Myocyte (in vitro differentiated cells): Measurements from ENCODE around the gene XPR1. TPM values are rescaled to one million over a fixed set of nuclear protein-coding genes. Genes with fewer than 3 reads are reported as not detected.
"Not testable (repeated sequence)": the region's sequence is repeated elsewhere in the genome, so short reads cannot be mapped to it uniquely, and the experiment has no call there.

Source experiments
- DNase-seq: peaks from one replicate; pipeline ENCODE4 v3.0.0-alpha.2; 2012; ENCODE audit warnings: low read depth
- total RNA-seq: library from RNA; depleted of rRNA; stranded (reverse); fragments of >200 nt; gene quantifications from 2 replicates; pipeline ENCODE4 v1.2.3, GENCODE V29; 2014

The XPR1 gene
- total RNA-seq, 1 donor from 2014 or later = 25.3 TPM

DNA sequence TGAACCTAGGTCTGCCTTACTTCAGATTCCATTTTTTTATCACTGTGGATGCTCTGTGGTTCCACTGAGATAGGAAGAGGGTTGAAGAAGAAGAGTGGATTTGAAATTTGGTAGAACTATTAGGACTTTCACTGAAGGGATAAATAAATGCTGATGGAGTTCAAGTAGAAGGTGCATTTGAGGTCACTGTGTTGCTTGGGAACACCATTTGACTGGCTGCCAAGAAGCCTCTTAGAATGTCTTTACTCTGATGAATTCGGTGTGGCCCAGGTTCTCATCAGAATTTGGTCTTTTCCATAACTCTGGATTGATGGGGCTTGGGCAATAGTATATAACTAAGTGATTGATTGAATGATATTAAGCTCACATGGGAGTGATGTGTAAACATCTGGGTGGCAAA is 11.9 kb downstream of the XPR1 start:
- peak; percentile 40 for DNase-seq

DNA sequence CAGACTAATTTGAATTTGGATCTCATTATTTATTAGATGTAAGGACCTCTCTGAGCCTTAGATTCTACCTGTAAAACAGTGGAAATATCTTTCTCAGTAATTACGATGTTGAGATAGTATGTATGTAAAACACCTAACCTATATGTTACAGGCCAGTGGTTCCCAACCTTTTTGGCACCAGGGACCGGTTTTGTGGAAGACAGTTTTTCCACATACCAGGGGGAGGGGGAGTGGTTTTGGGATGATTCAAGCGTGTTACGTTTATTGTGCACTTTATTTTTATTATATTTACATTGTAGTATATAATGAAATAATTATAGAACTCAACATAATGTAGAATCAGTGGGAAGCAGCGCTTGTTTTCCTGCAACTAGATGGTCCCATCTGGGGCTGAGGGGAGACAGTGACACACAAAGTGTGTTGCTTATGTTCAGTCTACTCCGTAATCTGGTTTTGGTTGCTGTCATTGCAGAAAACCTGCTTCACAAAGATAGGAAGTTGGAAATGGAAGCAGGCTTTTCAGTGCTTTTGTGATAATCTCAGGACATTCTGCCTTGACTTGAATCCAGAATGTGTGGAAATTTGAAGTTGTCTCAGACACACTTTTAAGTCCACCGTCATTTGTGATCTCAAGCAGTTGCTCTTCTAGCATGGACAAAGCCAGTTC is 12.8 kb downstream of the XPR1 start:
- DNase-seq = no peak

- not testable (repeated sequence) for DNase-seq
Observed at GRCh38 chr1:180645261-180645660, 13.4 kb downstream of the XPR1 start.

DNA sequence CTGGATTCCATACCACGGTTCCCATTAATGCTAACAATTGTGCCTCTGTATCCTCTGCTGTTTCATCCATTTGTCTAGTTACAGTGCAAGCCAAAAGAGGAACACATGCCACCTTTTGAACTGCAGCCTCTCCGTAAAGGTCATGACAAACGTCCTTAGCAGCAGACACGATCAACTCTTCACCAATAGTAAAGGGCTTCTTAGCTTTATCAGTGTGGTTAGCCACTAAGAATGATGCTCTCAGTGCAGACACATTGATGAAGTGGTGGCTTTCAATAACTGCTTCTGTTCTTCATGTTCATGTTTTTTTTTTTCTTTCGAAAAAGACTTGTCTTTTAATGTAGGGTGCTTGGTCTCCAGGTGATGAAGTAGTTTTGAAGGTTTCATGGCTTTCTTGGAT is 14.3 kb downstream of the XPR1 start:
- no peak for DNase-seq

- DNase-seq = no peak
Observed at GRCh38 chr1:180646547-180646946, 14.7 kb downstream of the XPR1 start.

GRCh38 chr1:180652792-180653191 is 21.0 kb downstream of the XPR1 start:
- DNase-seq = no peak

- no peak for DNase-seq
Observed at GRCh38 chr1:180662709-180663108, 30.9 kb downstream of the XPR1 start.

DNA sequence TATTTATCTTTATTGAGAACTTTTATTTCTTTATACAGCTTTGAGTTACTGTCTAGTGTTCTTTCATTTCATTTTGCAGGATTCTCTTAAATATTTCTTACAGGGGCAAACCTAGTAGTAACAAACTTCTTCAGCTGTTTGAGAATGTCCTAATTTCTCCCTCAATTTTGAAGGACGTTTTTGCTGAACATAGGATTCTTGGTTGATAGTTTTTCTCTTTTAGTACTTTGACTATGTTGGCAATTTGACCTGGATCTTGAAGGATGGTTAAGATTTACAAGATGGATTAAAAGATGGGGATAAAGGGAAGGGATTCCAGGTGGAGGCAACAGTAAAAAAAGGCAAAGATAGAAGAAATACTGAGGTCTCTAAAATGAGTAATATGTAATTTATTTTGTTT is 38.9 kb downstream of the XPR1 start:
- no peak for DNase-seq

- DNase-seq = no peak
Observed at GRCh38 chr1:180672105-180672504, 40.3 kb downstream of the XPR1 start.

DNA sequence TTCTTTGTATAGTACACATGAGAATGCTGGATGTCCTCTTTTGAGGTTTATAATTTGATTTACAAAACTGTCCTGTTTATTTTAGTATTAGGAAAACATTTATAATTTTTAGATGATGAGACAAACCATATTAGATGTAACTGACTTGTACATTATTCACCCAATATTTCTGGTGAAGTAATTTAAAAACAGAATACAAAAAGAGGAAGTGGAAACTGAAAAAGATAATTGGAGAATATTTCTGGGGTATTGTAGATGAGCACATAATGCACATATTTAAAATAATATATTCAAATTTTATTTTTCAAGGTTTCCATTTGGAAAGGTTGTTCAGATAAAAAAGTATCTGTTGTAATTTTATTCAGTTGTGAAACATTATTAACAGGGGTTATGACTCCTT is 40.7 kb downstream of the XPR1 start:
- no peak for DNase-seq

GRCh38 chr1:180674603-180675530 is 43.0 kb downstream of the XPR1 start:
- DNase-seq = no peak

DNA sequence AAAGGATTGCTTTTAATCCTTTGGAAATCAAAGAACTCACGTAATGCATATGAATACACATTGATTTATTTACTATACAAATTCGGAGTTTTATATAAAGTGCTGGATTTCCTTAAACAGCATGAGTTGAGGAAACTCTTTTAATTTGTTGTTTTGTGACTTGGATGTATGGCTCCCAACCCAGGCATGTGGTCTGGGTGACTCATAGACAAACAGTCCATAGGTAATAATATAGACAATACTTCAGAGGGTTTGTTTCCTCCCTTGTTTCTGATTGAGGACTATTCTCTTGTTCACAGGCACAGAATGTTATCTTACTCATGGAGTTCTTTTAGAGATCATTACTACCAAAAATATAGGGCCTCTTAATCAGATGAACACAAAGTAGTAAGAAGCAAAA is 43.8 kb downstream of the XPR1 start:
- DNase-seq = no peak

GRCh38 chr1:180680558-180681144 is 48.8 kb downstream of the XPR1 start:
- DNase-seq = peak; percentile 90

- DNase-seq = not testable (repeated sequence)
Observed at GRCh38 chr1:180683117-180683516, 51.3 kb downstream of the XPR1 start.

- no peak for DNase-seq
Observed at GRCh38 chr1:180691322-180691913, 59.6 kb downstream of the XPR1 start.

DNA sequence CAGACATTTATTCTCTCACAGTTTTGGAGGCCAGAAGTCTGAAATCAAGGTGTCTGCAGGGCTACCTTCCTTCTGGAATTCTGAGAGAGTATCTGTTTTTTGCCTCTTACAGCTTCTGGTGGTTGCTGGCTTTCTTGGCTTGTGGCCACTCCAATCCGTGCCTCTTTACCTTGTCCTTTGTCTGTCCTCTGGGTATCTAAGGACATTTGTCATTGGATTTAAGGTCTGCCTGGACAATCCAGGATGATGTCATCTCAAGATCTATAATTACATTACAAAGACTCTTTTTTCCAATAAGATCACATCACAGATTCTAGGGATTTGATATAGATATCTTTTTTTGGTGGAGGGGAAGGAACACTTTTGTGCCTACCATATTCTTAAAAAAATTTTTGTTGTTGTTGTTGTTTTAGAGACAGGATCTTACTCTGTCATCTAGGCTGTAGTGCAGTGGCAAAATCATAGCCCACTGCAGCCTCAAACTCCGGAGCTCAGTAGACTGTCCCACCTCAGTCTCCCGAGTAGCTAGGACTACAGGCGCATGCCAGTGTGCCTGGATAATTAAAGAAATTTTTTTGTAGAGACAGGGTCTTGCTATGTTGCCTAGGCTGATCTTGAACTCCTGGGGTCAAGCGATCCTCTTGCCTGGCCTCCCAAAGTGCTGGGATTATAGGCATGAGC is 61.9 kb downstream of the XPR1 start:
- DNase-seq = no peak

GRCh38 chr1:180695282-180695681 is 63.5 kb downstream of the XPR1 start:
- DNase-seq = no peak

DNA sequence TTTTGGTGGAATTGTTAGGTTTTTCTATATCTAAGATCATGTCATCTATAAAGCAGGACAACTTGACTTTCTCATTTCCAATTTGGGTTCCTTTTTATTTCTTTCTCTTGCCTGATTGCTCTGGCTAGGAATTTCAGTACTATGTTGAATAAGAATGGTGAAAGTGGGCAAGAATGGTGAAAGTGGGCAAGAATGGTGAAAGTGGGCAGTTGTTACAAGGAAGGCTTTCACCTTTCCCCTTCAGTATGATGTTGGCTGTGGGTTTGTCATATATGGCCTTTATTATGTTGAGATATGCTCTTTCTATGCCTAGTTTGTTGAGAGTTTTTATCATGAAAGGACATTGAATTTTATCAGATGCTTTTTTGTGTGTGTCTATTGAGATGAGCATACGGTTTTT is 64.5 kb downstream of the XPR1 start:
- no peak for DNase-seq

DNA sequence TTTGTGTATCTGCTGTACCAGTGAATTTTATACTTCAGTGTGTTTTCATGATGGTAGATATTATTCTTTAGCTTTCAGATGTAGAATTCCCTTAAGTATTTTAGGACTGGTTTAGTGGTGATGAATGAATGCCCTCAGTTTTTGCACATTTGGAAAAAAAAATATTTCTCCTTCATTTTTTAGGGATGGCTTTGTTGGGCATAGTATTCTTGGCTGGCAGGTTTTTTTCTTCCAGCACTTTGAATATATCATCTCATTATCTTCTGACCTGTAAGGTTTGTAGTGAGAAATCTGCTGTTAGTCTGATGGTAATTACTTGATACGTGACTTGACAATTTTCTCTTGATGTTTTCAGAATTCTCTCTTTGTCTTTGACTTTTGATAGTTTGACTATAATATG is 66.8 kb downstream of the XPR1 start:
- no peak for DNase-seq

DNA sequence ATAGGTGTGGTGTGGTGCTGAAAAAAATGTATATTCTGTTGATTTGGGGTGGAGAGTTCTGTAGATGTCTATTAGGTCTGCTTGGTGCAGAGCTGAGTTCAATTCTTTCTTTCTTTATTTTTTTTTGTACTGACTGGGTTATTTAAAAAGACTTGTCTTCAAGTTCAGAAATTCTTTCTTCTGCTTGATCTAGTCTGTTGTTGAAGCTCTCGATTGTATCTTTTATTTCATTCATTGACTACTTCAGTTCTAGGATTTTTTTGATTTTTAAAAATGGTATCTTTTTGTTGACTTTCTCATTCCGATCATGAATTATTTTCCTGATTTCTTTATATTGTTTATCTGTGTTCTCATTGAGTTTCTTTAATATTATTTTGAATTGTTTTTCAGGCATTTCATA is 70.6 kb downstream of the XPR1 start:
- not testable (repeated sequence) for DNase-seq

DNA sequence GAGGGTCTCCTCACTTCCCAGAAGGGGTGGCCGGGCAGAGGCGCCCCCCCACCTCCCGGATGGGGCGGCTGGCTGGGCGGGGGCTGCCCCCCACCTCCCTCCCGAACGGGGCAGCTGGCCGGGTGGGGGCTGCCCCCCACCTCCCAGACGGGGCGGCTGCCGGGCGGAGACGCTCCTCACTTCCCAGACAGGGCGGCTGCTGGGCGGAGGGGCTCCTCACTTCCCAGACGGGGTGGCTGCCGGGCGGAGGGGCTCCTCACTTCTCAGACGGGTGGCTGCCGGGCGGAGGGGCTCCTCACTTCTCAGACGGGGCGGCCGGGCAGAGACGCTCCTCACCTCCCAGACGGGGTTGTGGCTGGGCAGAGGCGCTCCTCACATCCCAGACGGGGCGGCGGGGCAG is 78.9 kb downstream of the XPR1 start:
- DNase-seq = not testable (repeated sequence)
